NCI-H226 (cell line): ENCODE data around the gene EPC1.
"Not testable (repeated sequence)": the region's sequence is repeated elsewhere in the genome, so short reads cannot be mapped to it uniquely, and the experiment has no call there.

Experiments
- DNase-seq: peaks from one replicate; pipeline ENCODE4 v3.0.0-alpha.2; 2015

The EPC1 gene

GRCh38 chr10:32346551-32347362, at the start of gene EPC1:
Gene EPC1 (minus strand): TSS chr10:32347158. CDS start chr10:32346915, 243 bp downstream.
- peak; percentile 59 for DNase-seq

GRCh38 chr10:32393911-32394310, 47.0 kb upstream of the EPC1 start:
- no peak for DNase-seq

- DNase-seq: not testable (repeated sequence)
These were observed 45.3 kb upstream of the EPC1 start for GRCh38 chr10:32392284-32392683.

- no peak for DNase-seq
These were observed 43.2 kb upstream of the EPC1 start for GRCh38 chr10:32390193-32390592.

GRCh38 chr10:32388258-32389027, 41.5 kb upstream of the EPC1 start:
- DNase-seq: no peak

GRCh38 chr10:32386623-32387260, 39.8 kb upstream of the EPC1 start:
- no peak for DNase-seq

- DNase-seq: no peak
These were observed 37.2 kb upstream of the EPC1 start for GRCh38 chr10:32384171-32384570.

- DNase-seq: no peak
These were observed 34.2 kb upstream of the EPC1 start for GRCh38 chr10:32381165-32381564.

GRCh38 chr10:32379950-32380551, 33.1 kb upstream of the EPC1 start:
- DNase-seq: no peak

- peak; percentile 5 for DNase-seq
These were observed 32.5 kb upstream of the EPC1 start for GRCh38 chr10:32379318-32379949.

GRCh38 chr10:32378363-32379317, 31.7 kb upstream of the EPC1 start:
- DNase-seq: peak; percentile 12

- no peak for DNase-seq
These were observed 30.7 kb upstream of the EPC1 start for GRCh38 chr10:32377458-32378259.

- no peak for DNase-seq
These were observed 29.8 kb upstream of the EPC1 start for GRCh38 chr10:32376771-32377170.

GRCh38 chr10:32376097-32376496, 29.1 kb upstream of the EPC1 start:
- DNase-seq: no peak

- DNase-seq: no peak
These were observed 28.7 kb upstream of the EPC1 start for GRCh38 chr10:32375631-32376030.

- DNase-seq: no peak
These were observed 27.6 kb upstream of the EPC1 start for GRCh38 chr10:32374605-32375004.

GRCh38 chr10:32373496-32373895, 26.5 kb upstream of the EPC1 start:
- no peak for DNase-seq

GRCh38 chr10:32373031-32373430, 26.1 kb upstream of the EPC1 start:
- DNase-seq: no peak

GRCh38 chr10:32372000-32372875, 25.3 kb upstream of the EPC1 start:
- DNase-seq: no peak

- no peak for DNase-seq
These were observed 24.1 kb upstream of the EPC1 start for GRCh38 chr10:32371101-32371500.
